K562 (cell line): ENCODE data around the gene TEX14. TPM values are rescaled to one million over a fixed set of nuclear protein-coding genes. Genes with fewer than 3 reads are reported as not detected.

ENCODE experiments used
- ATAC-seq: fragments of 200-7000 bp; cut with Tn5 transposase; 3 replicates; pipeline ENCODE4 v1.9.1; 2020; ENCODE audit warnings: moderate library complexity
- BruUV-seq: library from RNA; stranded (reverse); fragments of 400-500 nt; replicated peaks from 2 replicates; lab custom pipeline; 2021; lab: Mats Ljungman, UMichigan
- CTCF ChIA-PET: fragments of 300-600 bp; formaldehyde crosslinking; extraction: SDS; loops from one replicate; lab custom pipeline; 2021; ENCODE audit warnings: low intra/inter-chr PET ratio; lab: Yijun Ruan, JAX
- POLR2A ChIA-PET: fragments of 300-600, 350-650 bp; sonication (Branson Sonifier 250); formaldehyde crosslinking; extraction: SDS; loops from one replicate; lab custom pipeline; 2021; ENCODE audit warnings: antibody characterized with exemption, inconsistent platforms; lab: Yijun Ruan, JAX
- DNase-seq, 4 experiments: peaks; one replicate each; pipeline versions ENCODE4 v3.0.0 to v3.0.0-alpha.2; 2011 to 2018; ENCODE audit warnings: low spot score in 3 of 4, mixed read lengths in 3 of 4; ENCODE audit errors: extremely low read depth in 1 of 4
- FAIRE-seq: peaks from 2 replicates; lab custom pipeline; 2011; peaks lifted over from hg19 to GRCh38; lab: Jason Lieb, UNC
- H2AFZ ChIP-seq: 2 replicates; pipeline ENCODE4 v1.6.0; 2011; ENCODE audit warnings: low read depth, low read length, control low read depth, inconsistent platforms
- H3K27ac ChIP-seq: fragments of 200-600 bp; 3 replicates; pipeline ENCODE4 v1.8.0; 2011; ENCODE audit warnings: low read depth, mild to moderate bottlenecking, control low read depth, inconsistent platforms, low read length, moderate library complexity, mixed read lengths; ENCODE audit errors: extremely low read depth
- H3K27me3 ChIP-seq, 2 experiments: fragments of 300-600 bp in 1 of 2; 2 replicates in 1 of 2; 3 replicates in 1 of 2; pipeline versions ENCODE4 v1.6.0 to v1.8.0; 2011; ENCODE audit warnings: inconsistent platforms in 2 of 2, low read length in 2 of 2, mild to moderate bottlenecking in 1 of 2, mixed read lengths in 1 of 2, moderate library complexity in 1 of 2; ENCODE audit not compliant: control insufficient read depth in 2 of 2, insufficient read depth in 2 of 2
- H3K36me3 ChIP-seq: fragments of 300-600 bp; 3 replicates; pipeline ENCODE4 v1.8.0; 2011; ENCODE audit warnings: mild to moderate bottlenecking, low read length, inconsistent platforms; ENCODE audit not compliant: control insufficient read depth, insufficient read depth
- H3K4me1 ChIP-seq, 2 experiments: fragments of 200-600 bp in 1 of 2; replicated peaks in 1 of 2; 2 replicates in 1 of 2; 3 replicates in 1 of 2; pipeline versions ENCODE4 v1.5.1 to v1.8.0; 2011; ENCODE audit warnings: inconsistent platforms in 2 of 2, low read length in 2 of 2, mild to moderate bottlenecking in 1 of 2, mixed read lengths in 1 of 2, moderate library complexity in 1 of 2; ENCODE audit not compliant: control insufficient read depth in 2 of 2, insufficient read depth in 2 of 2
- H3K4me2 ChIP-seq: 2 replicates; pipeline ENCODE4 v1.6.1; 2011; ENCODE audit warnings: low read length, control low read depth, inconsistent platforms, mixed read lengths; ENCODE audit not compliant: insufficient read depth
- H3K4me3 ChIP-seq: fragments of 200-600 bp; sonication (generic), shearing (Covaris generic); 2 replicates; pipeline ENCODE4 v1.5.1; 2016; ENCODE audit warnings: control low read depth, inconsistent platforms
- H3K79me2 ChIP-seq: fragments of 200-600 bp; 3 replicates; pipeline ENCODE4 v1.8.0; 2011; ENCODE audit warnings: low read length, inconsistent platforms; ENCODE audit not compliant: control insufficient read depth, insufficient read depth
- H3K9ac ChIP-seq, 2 experiments: 2 replicates each; pipeline versions ENCODE4 v1.6.0 to v1.6.1; 2011; ENCODE audit warnings: low read depth in 2 of 2, low read length in 2 of 2, control low read depth in 1 of 2, inconsistent platforms in 1 of 2, mild to moderate bottlenecking in 1 of 2, mixed read lengths in 1 of 2; ENCODE audit not compliant: insufficient read depth in 1 of 2
- H3K9me1 ChIP-seq: one replicate; pipeline ENCODE4 v1.6.0; 2011; ENCODE audit warnings: inconsistent platforms, mild to moderate bottlenecking, low read length, moderate library complexity; ENCODE audit not compliant: control insufficient read depth, insufficient read depth
- H3K9me3 ChIP-seq: replicated peaks from 2 replicates; pipeline ENCODE4 v1.5.1; 2011; ENCODE audit warnings: low read depth, low read length, inconsistent platforms; ENCODE audit not compliant: control insufficient read depth, insufficient read depth
- H4K20me1 ChIP-seq: replicated peaks from 2 replicates; pipeline ENCODE4 v1.6.1; 2011; ENCODE audit warnings: low read length, inconsistent platforms, mixed read lengths; ENCODE audit not compliant: control insufficient read depth, insufficient read depth
- ARID2 ChIP-seq: fragments of 450-650 bp; IDR thresholded peaks from 2 replicates; pipeline ENCODE4 v1.6.1; 2017; ENCODE audit warnings: antibody characterized with exemption, mild to moderate bottlenecking
- CREB1 ChIP-seq, 2 experiments: sonication (generic) in 1 of 2; formaldehyde crosslinking in 1 of 2; IDR thresholded peaks; 2 replicates each; pipeline versions ENCODE4 v1.6.1 to v1.8.0; 2012 to 2022; ENCODE audit warnings: inconsistent platforms in 1 of 2, mild to moderate bottlenecking in 1 of 2, missing genetic modification reagents in 1 of 2, moderate library complexity in 1 of 2
- HDAC6 ChIP-seq: IDR thresholded peaks from 2 replicates; pipeline ENCODE4 v1.6.1; 2012; ENCODE audit warnings: low read depth, mild to moderate bottlenecking, control low read depth, inconsistent platforms, low read length, moderate library complexity
- MAFF ChIP-seq: IDR thresholded peaks from 2 replicates; pipeline ENCODE4 v1.6.1; 2012; ENCODE audit warnings: low read length, improper control_type of control experiment
- NEUROD1 ChIP-seq: fragments of 150-350 bp; IDR thresholded peaks from 2 replicates; pipeline ENCODE4 v1.6.1; 2014; ENCODE audit warnings: borderline replicate concordance, low read length, low read depth; ENCODE audit not compliant: partially characterized antibody
- NFE2 ChIP-seq: IDR thresholded peaks from 2 replicates; pipeline ENCODE4 v1.6.1; 2014; ENCODE audit warnings: antibody characterized with exemption, low read depth
- NR2C1 ChIP-seq, 2 experiments: fragments of 450-650 bp; IDR thresholded peaks; 2 replicates each; pipeline ENCODE4 v1.6.1; 2017; ENCODE audit warnings: mild to moderate bottlenecking in 2 of 2, antibody characterized with exemption in 1 of 2, inconsistent platforms in 1 of 2, missing compliant biosample characterization in 1 of 2, missing genetic modification characterization in 1 of 2
- RBM34 ChIP-seq: fragments of 200-400 bp; formaldehyde crosslinking; IDR thresholded peaks from 2 replicates; pipeline ENCODE4 v1.6.1; 2018; ENCODE audit warnings: low read length, borderline replicate concordance; ENCODE audit not compliant: insufficient read depth
- TCF7 ChIP-seq: sonication (generic); IDR thresholded peaks from 2 replicates; pipeline ENCODE4 v1.6.1; 2016; ENCODE audit warnings: antibody characterized with exemption, borderline replicate concordance
- ZFP36 ChIP-seq: fragments of 150-350 bp; IDR thresholded peaks from 2 replicates; pipeline ENCODE4 v1.6.1; 2018; ENCODE audit warnings: low read length, low read depth; ENCODE audit not compliant: partially characterized antibody
- ZNF224 ChIP-seq: sonication (generic); formaldehyde crosslinking; IDR thresholded peaks from 2 replicates; pipeline ENCODE4 v1.8.0; 2022; ENCODE audit warnings: mild to moderate bottlenecking, missing genetic modification reagents
- ZNF41 ChIP-seq: fragments of 250-450 bp; sonication (Bioruptor Pico); conservative IDR thresholded peaks from 2 replicates; pipeline ENCODE4 v1.4.0; 2020; ENCODE audit warnings: mild to moderate bottlenecking
- ZNF785 ChIP-seq: fragments of 250-450 bp; sonication (Bioruptor Pico); IDR thresholded peaks from 2 replicates; pipeline ENCODE4 v1.4.0; 2020; ENCODE audit warnings: mild to moderate bottlenecking
- WGBS: fragments of 100-300 bp; shearing (Covaris generic); methylation state at CpG from one replicate; pipeline ENCODE4 v1.1.6; 2016; ENCODE audit warnings: low coverage, mixed read lengths; ENCODE audit not compliant: insufficient coverage; ENCODE audit errors: missing lambda C conversion rate; 5-methylcytosine and 5-hydroxymethylcytosine counted together
- in situ Hi-C: fragments of 300-500 bp; cut with MboI; formaldehyde crosslinking; loops from 4 replicates; pipeline ENCODE4 v1.15.0; 2018; ENCODE audit warnings: inconsistent platforms, mixed read lengths
- intact Hi-C: fragments of 100-400 bp; cut with micrococcal nuclease; formaldehyde crosslinking; loops from 2 replicates; pipeline ENCODE4 v1.14.2; 2022
- polyA plus RNA-seq, 8 experiments: library from polyadenylated mRNA; depleted of rRNA in 4 of 8; stranded (reverse) in 5 of 8; unstranded in 3 of 8; fragments of >200 nt; fragmentation: Nextera tagmentation in 2 of 8; fragmentation: Illumina TruSeq in 1 of 8; extraction: Ambion mirVana in 2 of 8; extraction: Trizol in 1 of 8; gene quantifications; 2 replicates each; pipeline versions ENCODE4 v1.2.1 to v1.2.3, GENCODE V29; 2011 to 2014; ENCODE audit warnings: inconsistent platforms in 1 of 8, missing spikeins in 1 of 8
- total RNA-seq, 7 experiments: library from RNA; depleted of rRNA in 6 of 7; stranded (reverse); fragments of >200 nt in 6 of 7; fragmentation: Illumina TruSeq in 2 of 7; extraction: Trizol in 2 of 7; gene quantifications; 2 replicates each; pipeline versions ENCODE4 v1.2.1 to v1.2.3, GENCODE V29; 2011 to 2021; ENCODE audit warnings: low replicate concordance in 1 of 7
- TF ChIP-seq, protein P1 (sequence below): fragments of 450-650 bp; IDR thresholded peaks from 2 replicates; pipeline ENCODE4 v1.6.1; 2014; ENCODE audit warnings: low read depth, mild to moderate bottlenecking, moderate library complexity, borderline replicate concordance
- TF ChIP-seq, protein P2 (sequence below): fragments of 250-450 bp; sonication (Bioruptor Pico); IDR thresholded peaks from 2 replicates; pipeline ENCODE4 v1.8.0; 2021; ENCODE audit warnings: mild to moderate bottlenecking, moderate library complexity
- TF ChIP-seq, protein P3 (sequence below): fragments of 450-650 bp; formaldehyde crosslinking; IDR thresholded peaks from 2 replicates; pipeline ENCODE4 v1.4.0; 2022; ENCODE audit warnings: missing genetic modification characterization

TEX14 gene
- total and polyA plus RNA-seq, 9 of the 15 experiments (the other 6 are each of a cell fraction or from before 2014, with no cell fraction given) = 0.05 to 0.12 (median 0.09) TPM; not detected in 1

DNA sequence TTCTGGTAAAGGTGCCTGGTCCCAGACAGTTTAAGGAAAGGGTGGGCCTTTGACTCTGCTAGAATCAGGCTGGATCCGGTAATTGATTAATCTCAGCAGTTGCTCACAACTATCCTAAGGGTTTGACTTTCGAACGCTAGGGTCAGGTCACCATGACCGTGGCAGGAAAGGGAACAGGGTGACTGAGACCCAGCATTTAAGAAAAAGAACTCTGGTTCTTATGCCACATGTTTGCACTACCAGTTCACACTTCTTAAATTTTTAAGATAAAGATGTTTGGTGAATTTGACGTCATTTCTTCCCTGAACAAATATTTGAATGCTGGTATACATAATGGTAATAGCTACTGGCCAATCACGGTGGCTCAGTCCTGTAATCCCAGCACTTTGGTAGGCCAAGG lies 52.2 kb downstream of the TEX14 start:
- CTCF ChIA-PET = no interaction called here
- intact Hi-C loops = loop anchor here (10.0 kb wide), 1 partner anchor 305 kb away; no protein-coding TSS in a partner anchor

More for the DNA sequence above, 52.2 kb downstream of the TEX14 start:
- Histone ChIP-seq H3K4me3 (no peak overlapping the region), H3K79me2 (no peaks in the 10 kb centered on the region), H3K4me2 (no peak overlapping the region), H2AFZ (no peak overlapping the region), H3K27me3 (no peaks in the 10 kb centered on the region), H3K9ac (no peak overlapping the region), H3K4me1 (no peaks in the 10 kb centered on the region; a peak in 1 of 5 replicates), H3K9me3 (no peaks in the 10 kb centered on the region), H3K36me3 (no peaks in the 10 kb centered on the region), H3K27ac (no peak overlapping the region), H3K9me1 (no peaks in the 10 kb centered on the region), H4K20me1 (no peaks in the 10 kb centered on the region)
- no peak for FAIRE-seq
- WGBS = 45% methylated on average over 6 of the region's 6 CpGs
- no TSS peak for BruUV-seq
- no peak for ATAC-seq
- TF ChIP-seq HDAC6 (no peak), ZNF224 (CRISPR knock-in tag) (no peak), NR2C1 (IDR thresholded peaks at IDR 0.05) (no peak), NR2C1 (tag; IDR thresholded peaks at IDR 0.05) (no peak), ARID2 (no peak), ZNF41 (CRISPR knock-in tag) (no peak), RBM34 (no peak), CREB1 (IDR thresholded peaks at IDR 0.05) (no peak), CREB1 (CRISPR knock-in tag; IDR thresholded peaks at IDR 0.05) (no peak), ZNF785 (CRISPR knock-in tag) (no peak), ZFP36 (no peak), TCF7 (no peak), NFE2 (no peak), MAFF (no peak), NEUROD1 (no peak)
- TF ChIP-seq, protein P1, sequence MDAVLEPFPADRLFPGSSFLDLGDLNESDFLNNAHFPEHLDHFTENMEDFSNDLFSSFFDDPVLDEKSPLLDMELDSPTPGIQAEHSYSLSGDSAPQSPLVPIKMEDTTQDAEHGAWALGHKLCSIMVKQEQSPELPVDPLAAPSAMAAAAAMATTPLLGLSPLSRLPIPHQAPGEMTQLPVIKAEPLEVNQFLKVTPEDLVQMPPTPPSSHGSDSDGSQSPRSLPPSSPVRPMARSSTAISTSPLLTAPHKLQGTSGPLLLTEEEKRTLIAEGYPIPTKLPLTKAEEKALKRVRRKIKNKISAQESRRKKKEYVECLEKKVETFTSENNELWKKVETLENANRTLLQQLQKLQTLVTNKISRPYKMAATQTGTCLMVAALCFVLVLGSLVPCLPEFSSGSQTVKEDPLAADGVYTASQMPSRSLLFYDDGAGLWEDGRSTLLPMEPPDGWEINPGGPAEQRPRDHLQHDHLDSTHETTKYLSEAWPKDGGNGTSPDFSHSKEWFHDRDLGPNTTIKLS = no peak
- TF ChIP-seq, protein P2, sequence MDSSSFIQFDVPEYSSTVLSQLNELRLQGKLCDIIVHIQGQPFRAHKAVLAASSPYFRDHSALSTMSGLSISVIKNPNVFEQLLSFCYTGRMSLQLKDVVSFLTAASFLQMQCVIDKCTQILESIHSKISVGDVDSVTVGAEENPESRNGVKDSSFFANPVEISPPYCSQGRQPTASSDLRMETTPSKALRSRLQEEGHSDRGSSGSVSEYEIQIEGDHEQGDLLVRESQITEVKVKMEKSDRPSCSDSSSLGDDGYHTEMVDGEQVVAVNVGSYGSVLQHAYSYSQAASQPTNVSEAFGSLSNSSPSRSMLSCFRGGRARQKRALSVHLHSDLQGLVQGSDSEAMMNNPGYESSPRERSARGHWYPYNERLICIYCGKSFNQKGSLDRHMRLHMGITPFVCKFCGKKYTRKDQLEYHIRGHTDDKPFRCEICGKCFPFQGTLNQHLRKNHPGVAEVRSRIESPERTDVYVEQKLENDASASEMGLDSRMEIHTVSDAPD (CRISPR knock-in tag) = no peak
- TF ChIP-seq, protein P3, sequence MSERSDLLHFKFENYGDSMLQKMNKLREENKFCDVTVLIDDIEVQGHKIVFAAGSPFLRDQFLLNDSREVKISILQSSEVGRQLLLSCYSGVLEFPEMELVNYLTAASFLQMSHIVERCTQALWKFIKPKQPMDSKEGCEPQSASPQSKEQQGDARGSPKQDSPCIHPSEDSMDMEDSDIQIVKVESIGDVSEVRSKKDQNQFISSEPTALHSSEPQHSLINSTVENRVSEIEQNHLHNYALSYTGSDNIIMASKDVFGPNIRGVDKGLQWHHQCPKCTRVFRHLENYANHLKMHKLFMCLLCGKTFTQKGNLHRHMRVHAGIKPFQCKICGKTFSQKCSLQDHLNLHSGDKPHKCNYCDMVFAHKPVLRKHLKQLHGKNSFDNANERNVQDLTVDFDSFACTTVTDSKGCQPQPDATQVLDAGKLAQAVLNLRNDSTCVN (CRISPR knock-in tag) = no peak
- POLR2A ChIA-PET = interaction anchor here (0.6 to 6.0 kb wide), 3 partner anchors 8 to 368 kb away, joined by 3 to 122 read pairs (median 32); no protein-coding TSS in a partner anchor
- no peak for DNase-seq
- in situ Hi-C loops = no loop called here
